HepG2 (cell line): ENCODE data around the gene IFIH1.

Source experiments
- AKAP8 ChIP-seq: sonication (generic); formaldehyde crosslinking; IDR thresholded peaks from 2 replicates; pipeline ENCODE4 v1.5.1; 2020; ENCODE audit warnings: mild to moderate bottlenecking, missing genetic modification reagents
- ASH2L ChIP-seq: fragments of 300-600, 200-600 bp; sonication (generic); IDR thresholded peaks from 2 replicates; pipeline ENCODE4 v1.7.0; 2017; ENCODE audit warnings: low read depth, mild to moderate bottlenecking, moderate library complexity, mixed read lengths, low read length; ENCODE audit not compliant: insufficient read length
- CEBPB ChIP-seq: IDR thresholded peaks from 2 replicates; pipeline ENCODE4 v1.6.1; 2011; ENCODE audit warnings: low read depth, low read length, improper control_type of control experiment, borderline replicate concordance
- CTCF ChIP-seq: sonication (generic); formaldehyde crosslinking; IDR thresholded peaks from 2 replicates; pipeline ENCODE4 v1.5.0; 2020; ENCODE audit warnings: mild to moderate bottlenecking, missing genetic modification reagents, moderate library complexity
- FOXM1 ChIP-seq: sonication (generic); formaldehyde crosslinking; IDR thresholded peaks from 2 replicates; pipeline ENCODE4 v1.5.0; 2020; ENCODE audit warnings: missing genetic modification reagents
- KMT2A ChIP-seq: sonication (generic); formaldehyde crosslinking; IDR thresholded peaks from 2 replicates; pipeline ENCODE4 v1.4.0; 2020; ENCODE audit warnings: missing genetic modification reagents
- REST ChIP-seq, 2 experiments: IDR thresholded peaks; 2 replicates each; pipeline ENCODE4 v1.6.1; 2011 to 2012; ENCODE audit warnings: low read length in 2 of 2, borderline replicate concordance in 1 of 2, low read depth in 1 of 2, mild to moderate bottlenecking in 1 of 2, moderate library complexity in 1 of 2
- SATB2 ChIP-seq: sonication (generic); formaldehyde crosslinking; IDR thresholded peaks from 2 replicates; pipeline ENCODE4 v1.5.0; 2020; ENCODE audit warnings: missing genetic modification reagents
- SETDB1 ChIP-seq: sonication (generic); formaldehyde crosslinking; IDR thresholded peaks from 2 replicates; pipeline ENCODE4 v1.5.1; 2020; ENCODE audit warnings: missing genetic modification reagents, mild to moderate bottlenecking, borderline replicate concordance
- TERF1 ChIP-seq: sonication (generic); formaldehyde crosslinking; IDR thresholded peaks from 2 replicates; pipeline ENCODE4 v1.8.0; 2022; ENCODE audit warnings: mild to moderate bottlenecking, missing genetic modification reagents, moderate library complexity
- ZBTB49 ChIP-seq: sonication (generic); formaldehyde crosslinking; IDR thresholded peaks from 2 replicates; pipeline ENCODE4 v1.4.0; 2020; ENCODE audit warnings: missing genetic modification reagents, borderline replicate concordance

- no peak for TF ChIP-seq CEBPB
- no peak for TF ChIP-seq REST (IDR thresholded peaks at IDR 0.05; ENCODE audit: borderline replicate concordance in 1 of 2, low read depth in 1 of 2, low read length in 2 of 2)
- TF ChIP-seq SATB2, result no peak
- TF ChIP-seq CTCF, result no peak
- TF ChIP-seq TERF1 (CRISPR knock-in tag), result no peak
- no peak for TF ChIP-seq AKAP8 (CRISPR knock-in tag)
- TF ChIP-seq ASH2L, result no peak
- TF ChIP-seq SETDB1 (CRISPR knock-in tag), result no peak
- TF ChIP-seq KMT2A (CRISPR knock-in tag), result no peak
- no peak for TF ChIP-seq FOXM1 (CRISPR knock-in tag)
- TF ChIP-seq ZBTB49, result no peak
These were observed 73.4 kb downstream of the IFIH1 start for GRCh38 chr2:162245061-162245460.
